HFFc6 (cell line): ENCODE data around the gene XKR7. TPM values are rescaled to one million over a fixed set of nuclear protein-coding genes. Genes with fewer than 3 reads are reported as not detected.

Experiments
- DNase-seq: peaks from one replicate; pipeline ENCODE4 v3.0.0-alpha.2; 2018
- H3K27ac Mint-ChIP-seq: 2 replicates; pipeline ENCODE4 v1.8.0; 2020; ENCODE audit warnings: mild to moderate bottlenecking, mixed read lengths
- H3K27me3 Mint-ChIP-seq: 2 replicates; pipeline ENCODE4 v1.8.0; 2021; ENCODE audit warnings: mild to moderate bottlenecking, moderate library complexity, mixed read lengths; ENCODE audit not compliant: insufficient read depth
- H3K36me3 Mint-ChIP-seq: 2 replicates; pipeline ENCODE4 v1.8.0; 2021; ENCODE audit warnings: low read depth, mixed read lengths
- H3K4me1 Mint-ChIP-seq: 2 replicates; pipeline ENCODE4 v1.8.0; 2020; ENCODE audit warnings: low read depth, mixed read lengths
- H3K4me3 Mint-ChIP-seq: 2 replicates; pipeline ENCODE4 v1.8.0; 2020; ENCODE audit warnings: mild to moderate bottlenecking, moderate library complexity, mixed read lengths
- H3K9me3 Mint-ChIP-seq: 2 replicates; pipeline ENCODE4 v1.8.0; 2020; ENCODE audit warnings: mild to moderate bottlenecking, mixed read lengths
- CTCF ChIP-seq: fragments of 200-600 bp; sonication (generic); IDR thresholded peaks from 2 replicates; pipeline ENCODE4 v1.5.0; 2021; ENCODE audit warnings: antibody characterized with exemption, mild to moderate bottlenecking
- total RNA-seq, 6 experiments: library from RNA; stranded (reverse); fragmentation: NEBNext Ultra II Directional; extraction: Animal tissue kit (Norgen Biotek cat#: 25700); gene quantifications; 2 replicates in 1 of 6; 3 replicates in 5 of 6; pipeline ENCODE4 v1.2.3, GENCODE V29; 2021

XKR7 gene
- total RNA-seq, 6 experiments from 2014 or later: not detected

GRCh38 chr20:31934968-31935764 lies 32.8 kb upstream of the XKR7 start:
- H3K36me3 Mint-ChIP-seq: no peaks in the 10 kb centered on the region
- 0 out of 2 replicates have a peak, but pooled peaks have one; percentile 14 for TF ChIP-seq CTCF
- no peak for DNase-seq
- H3K9me3 Mint-ChIP-seq: no peaks in the 10 kb centered on the region
- no peak overlapping the region for H3K27ac Mint-ChIP-seq
- no peaks in the 10 kb centered on the region for H3K4me1 Mint-ChIP-seq
- H3K27me3 Mint-ChIP-seq: peaks cover 27% of the 10 kb centered on the region
- no peak overlapping the region for H3K4me3 Mint-ChIP-seq

- Mint-ChIP-seq H3K27me3 (peaks cover 20% of the 10 kb centered on the region), H3K27ac (no peak overlapping the region), H3K4me3 (no peak overlapping the region), H3K9me3 (no peaks in the 10 kb centered on the region), H3K4me1 (no peaks in the 10 kb centered on the region), H3K36me3 (no peaks in the 10 kb centered on the region)
- TF ChIP-seq CTCF: no peak
- no peak for DNase-seq
Observed at GRCh38 chr20:31936420-31936819, 31.5 kb upstream of the XKR7 start.

- H3K27me3 Mint-ChIP-seq: peaks cover 17% of the 10 kb centered on the region
- no peak for TF ChIP-seq CTCF
- DNase-seq: no peak
- H3K36me3 Mint-ChIP-seq: no peaks in the 10 kb centered on the region
- H3K27ac Mint-ChIP-seq: no peak overlapping the region
- H3K4me1 Mint-ChIP-seq: no peaks in the 10 kb centered on the region
- H3K4me3 Mint-ChIP-seq: no peak overlapping the region
- no peaks in the 10 kb centered on the region for H3K9me3 Mint-ChIP-seq
Observed at GRCh38 chr20:31937820-31938219, 30.1 kb upstream of the XKR7 start.

- Mint-ChIP-seq H3K9me3 (no peaks in the 10 kb centered on the region), H3K4me1 (no peaks in the 10 kb centered on the region), H3K27me3 (peaks cover 10% of the 10 kb centered on the region), H3K27ac (no peak overlapping the region), H3K4me3 (no peak overlapping the region), H3K36me3 (no peaks in the 10 kb centered on the region)
- DNase-seq: no peak
- TF ChIP-seq CTCF: no peak
Observed at GRCh38 chr20:31939661-31940060, 28.3 kb upstream of the XKR7 start.

- no peaks in the 10 kb centered on the region for H3K4me1 Mint-ChIP-seq
- H3K4me3 Mint-ChIP-seq: no peak overlapping the region
- DNase-seq: no peak
- peaks cover 7% of the 10 kb centered on the region for H3K27me3 Mint-ChIP-seq
- H3K36me3 Mint-ChIP-seq: peaks cover 2% of the 10 kb centered on the region
- TF ChIP-seq CTCF: no peak
- no peaks in the 10 kb centered on the region for H3K9me3 Mint-ChIP-seq
- no peak overlapping the region for H3K27ac Mint-ChIP-seq
Observed at GRCh38 chr20:31943052-31943471, 24.9 kb upstream of the XKR7 start.
